HCEC 1CT (cell line): Measurements from ENCODE around the gene GRK5.
"Not testable (repeated sequence)": the region's sequence is repeated elsewhere in the genome, so short reads cannot be mapped to it uniquely, and the experiment has no call there.

ENCODE experiments used
- DNase-seq: peaks from one replicate; pipeline ENCODE4 v3.0.0-alpha.2; 2017

GRK5 gene

GRCh38 chr10:119448628-119449584 is 241.5 kb downstream of the GRK5 start:
- no peak for DNase-seq

DNA sequence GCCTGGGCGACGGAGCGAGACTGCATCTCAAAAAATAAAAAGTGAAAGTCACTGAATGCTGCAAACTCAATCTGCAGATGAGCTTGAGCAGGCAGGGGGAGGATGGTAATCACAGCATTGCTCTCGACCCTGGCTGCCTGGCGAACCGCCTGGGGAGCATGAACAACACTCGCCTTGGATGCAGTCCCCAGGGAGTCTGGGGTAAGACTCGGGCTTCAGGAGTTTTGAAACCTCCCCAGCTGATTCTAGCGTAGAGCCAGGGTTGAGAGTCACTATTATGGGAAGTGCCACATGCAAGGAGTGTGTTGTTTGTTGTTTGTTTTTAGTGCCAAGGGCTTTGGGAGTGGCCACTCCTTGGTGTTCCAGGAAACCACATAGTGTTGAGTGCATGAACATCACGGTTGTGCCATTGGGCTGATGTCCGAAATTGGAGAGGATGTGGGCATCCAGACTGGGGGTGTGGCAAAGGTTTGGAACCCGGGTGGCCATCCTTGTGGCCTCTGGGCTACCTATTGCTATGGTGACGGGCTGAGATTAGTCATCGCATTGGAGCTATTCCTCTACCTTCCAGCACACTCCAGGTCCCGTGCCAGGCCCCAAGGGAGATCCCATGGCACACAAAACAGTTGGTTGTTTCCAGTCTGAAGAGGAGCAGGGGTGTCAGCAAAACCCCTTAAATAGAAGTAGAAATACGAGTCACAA is 242.5 kb downstream of the GRK5 start:
- no peak for DNase-seq

DNA sequence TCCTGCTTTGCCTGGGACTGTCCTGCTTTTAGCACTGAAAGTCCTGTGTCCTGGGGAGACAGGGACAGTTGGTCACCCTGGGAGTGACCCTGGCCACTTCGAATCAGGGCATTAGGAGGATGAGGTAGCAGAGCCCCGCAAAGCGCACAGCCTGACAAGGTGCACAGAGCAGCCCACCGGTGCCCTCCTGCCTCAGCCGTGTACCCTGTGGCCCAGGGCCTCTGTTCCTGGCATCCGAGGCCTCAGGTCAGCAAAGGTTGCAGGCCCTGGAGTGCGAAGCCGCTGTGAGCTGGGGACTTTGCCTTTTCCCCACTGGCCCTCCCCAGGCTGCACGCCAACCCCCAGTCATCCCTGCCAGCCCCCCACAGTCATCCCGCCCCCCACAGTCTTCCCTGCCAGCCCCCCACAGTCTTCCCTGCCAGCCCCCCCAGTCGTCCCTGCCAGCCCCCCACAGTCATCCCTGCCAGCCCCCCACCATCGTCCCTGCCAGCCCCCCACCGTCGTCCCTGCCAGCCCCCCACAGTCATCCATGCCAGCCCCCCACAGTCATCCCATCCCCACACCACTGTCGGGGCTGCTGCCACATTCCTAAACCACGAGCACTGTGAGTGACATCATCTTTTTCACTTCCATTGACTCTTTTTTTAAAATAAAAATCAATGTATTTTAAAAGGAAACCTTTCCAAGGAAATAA is 243.4 kb downstream of the GRK5 start:
- no peak for DNase-seq

DNA sequence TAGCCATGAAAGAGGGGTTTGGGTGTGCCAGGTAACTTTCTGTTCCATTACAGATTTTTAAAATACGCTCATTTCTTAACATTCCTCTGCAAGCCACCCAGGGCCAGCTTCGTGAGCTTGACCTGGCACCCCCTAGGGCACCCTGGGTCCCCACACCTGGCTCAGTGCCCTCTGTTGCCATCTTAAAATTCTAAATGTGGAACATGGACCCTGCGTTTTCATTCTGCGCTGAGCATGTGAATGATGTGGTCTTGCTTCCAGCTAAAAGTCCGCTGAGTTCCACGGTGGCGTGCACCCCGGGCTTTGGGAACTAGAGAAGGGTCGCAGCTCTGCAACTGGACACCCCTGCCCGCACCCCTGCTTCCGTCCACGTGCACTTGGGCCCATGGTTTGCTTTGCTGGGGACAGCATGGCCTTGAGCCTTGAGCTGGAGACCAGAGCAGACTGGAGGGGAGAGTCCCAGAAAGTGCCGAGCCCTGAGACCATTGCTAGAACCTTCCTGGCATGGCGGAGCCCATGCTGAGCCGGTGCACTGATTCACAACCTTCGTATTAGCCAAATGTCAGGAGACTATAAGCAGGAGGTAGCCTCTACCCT is 244.0 kb downstream of the GRK5 start:
- no peak for DNase-seq

- DNase-seq = no peak
Observed at GRCh38 chr10:119452396-119452795, 245.0 kb downstream of the GRK5 start.

- DNase-seq = no peak
Observed at GRCh38 chr10:119453313-119453712, 245.9 kb downstream of the GRK5 start.

DNA sequence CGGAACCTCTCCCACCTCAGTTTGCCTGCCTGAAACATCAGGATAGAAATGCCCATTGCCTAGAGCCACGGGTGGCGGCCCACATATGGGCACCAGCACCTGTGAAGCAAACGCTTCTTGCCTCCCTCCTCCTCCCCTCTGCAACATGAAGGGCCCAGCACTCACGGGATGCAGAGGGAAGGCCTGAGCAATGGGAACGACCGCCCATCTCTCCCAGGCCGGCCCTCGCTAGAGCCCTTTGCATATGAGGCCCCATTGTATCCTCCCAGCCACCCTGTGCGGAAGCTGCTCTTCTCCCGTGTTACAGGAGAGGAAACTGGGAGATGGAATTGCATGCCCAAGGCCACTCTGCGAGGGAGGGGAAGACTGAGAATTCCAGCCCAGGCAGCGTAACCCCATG is 246.9 kb downstream of the GRK5 start:
- DNase-seq = no peak

DNA sequence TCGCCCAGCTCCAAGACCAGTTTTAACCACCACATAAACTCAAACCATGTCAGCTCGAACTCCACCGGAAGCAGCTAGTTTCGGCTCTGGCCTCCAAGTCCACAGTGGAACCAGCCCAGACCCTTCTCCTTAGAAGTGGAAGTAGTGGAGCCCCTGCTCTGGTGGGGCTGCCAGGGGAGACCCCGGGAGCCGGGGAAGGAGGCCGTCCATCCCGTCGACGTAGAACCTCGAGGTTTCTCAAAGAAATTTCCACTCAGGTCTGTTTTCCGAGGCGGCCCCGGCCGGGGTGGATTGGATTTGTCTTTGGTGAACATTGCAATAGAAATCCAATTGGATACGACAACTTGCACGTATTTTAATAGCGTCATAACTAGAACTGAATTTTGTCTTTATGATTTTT is 247.6 kb downstream of the GRK5 start:
- no peak for DNase-seq

- DNase-seq = no peak
Observed at GRCh38 chr10:119455609-119456434, 248.5 kb downstream of the GRK5 start.

DNA sequence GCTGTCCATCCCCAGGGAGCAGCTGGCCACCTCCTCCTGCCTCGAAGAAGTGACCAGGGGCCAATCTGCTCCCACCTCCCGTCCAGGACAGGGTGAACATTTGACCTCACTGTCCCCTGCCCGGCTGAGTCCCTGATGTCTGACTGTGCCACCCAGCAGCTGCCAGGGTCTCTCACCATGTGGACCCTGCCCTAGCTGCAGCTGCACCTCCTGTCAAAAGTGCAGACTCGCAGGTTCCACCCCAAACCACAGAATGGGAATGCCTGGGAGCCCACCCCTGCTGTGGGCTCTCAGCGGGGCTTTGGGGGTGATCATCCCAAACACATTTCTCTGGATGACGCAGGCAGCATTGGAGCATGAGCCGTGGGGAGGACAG is 249.1 kb downstream of the GRK5 start:
- DNase-seq = no peak

DNA sequence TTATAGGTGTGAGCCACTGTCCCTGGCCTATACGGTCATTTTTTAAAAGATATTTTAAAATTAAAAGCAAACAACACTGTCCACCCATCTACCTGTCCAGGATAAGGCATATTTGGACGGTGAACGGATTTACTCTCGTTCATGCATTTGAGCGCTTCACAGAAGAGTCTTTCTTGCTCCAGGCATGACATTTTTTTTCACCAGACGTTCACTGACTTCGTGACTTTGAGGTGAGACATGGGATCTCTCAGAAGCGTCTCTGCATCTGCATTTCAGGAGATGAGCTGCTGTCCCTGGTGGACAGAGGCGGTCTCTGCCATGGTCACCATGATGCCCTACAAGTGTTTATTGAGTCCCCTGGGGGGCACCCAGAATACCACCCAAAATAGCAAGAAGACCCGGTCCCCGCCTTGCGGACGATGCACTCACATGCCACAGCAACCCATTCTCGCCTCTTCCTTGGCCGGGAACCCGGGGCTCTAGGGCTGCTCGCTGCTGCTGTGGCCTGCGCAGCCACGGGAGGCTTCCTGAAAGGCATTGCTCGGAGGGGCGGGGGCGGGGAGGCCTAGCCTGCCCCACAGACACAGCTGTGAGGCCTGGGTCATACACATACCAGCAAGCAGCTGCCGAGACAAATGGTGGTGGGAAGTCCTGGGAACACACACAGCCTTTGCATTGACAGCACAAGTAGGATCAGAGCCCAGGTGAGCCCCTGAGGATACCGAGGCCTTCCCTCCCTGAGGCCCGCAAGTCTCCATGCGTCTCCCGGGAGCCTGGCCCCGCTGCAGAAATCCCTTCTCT is 250.8 kb downstream of the GRK5 start:
- no peak for DNase-seq

- DNase-seq = no peak
Observed at GRCh38 chr10:119459681-119460340, 252.4 kb downstream of the GRK5 start.

GRCh38 chr10:119460369-119461195 is 253.2 kb downstream of the GRK5 start:
- DNase-seq = no peak

DNA sequence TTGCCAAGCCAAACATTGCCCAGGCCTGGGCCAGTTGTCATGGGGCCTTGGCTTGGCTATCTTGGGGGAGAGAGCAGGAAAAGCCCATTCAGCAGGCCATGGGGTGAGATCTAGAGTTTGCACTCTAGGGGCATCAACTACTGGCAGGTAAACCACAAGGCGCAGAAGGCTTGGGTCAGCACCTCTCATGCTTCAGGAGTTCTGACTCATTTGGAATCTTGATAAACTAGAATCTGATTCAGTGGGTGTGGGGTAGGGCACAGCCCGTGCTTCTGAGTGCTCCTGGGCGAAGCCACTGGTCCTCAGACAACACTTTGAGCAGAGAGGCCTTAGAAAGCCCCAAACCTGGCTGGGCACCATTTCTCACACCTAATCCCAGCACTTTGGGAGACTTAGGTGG is 254.0 kb downstream of the GRK5 start:
- no peak for DNase-seq

DNA sequence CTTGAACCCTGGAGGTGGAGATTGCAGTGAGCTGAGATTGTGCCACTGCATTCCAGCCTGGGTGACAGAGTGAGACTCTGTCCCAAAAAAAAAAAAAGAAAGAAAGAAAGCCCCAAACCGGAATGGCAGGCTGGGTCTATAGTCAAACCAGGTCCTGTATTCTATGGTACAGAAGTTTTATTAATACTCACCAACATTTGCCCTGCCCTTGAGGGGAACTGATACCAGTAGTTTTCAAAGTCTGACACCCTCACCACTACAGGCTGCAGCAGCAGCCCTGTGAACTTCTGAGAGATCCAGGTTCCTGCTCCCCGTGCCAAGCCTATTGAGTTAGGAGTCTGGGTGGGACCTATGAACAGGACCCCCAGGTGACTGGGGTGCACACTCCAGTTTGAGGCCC is 254.6 kb downstream of the GRK5 start:
- DNase-seq = no peak

GRCh38 chr10:119462773-119463172 is 255.4 kb downstream of the GRK5 start:
- DNase-seq = no peak

GRCh38 chr10:119463195-119463594 is 255.8 kb downstream of the GRK5 start:
- DNase-seq = not testable (repeated sequence)

DNA sequence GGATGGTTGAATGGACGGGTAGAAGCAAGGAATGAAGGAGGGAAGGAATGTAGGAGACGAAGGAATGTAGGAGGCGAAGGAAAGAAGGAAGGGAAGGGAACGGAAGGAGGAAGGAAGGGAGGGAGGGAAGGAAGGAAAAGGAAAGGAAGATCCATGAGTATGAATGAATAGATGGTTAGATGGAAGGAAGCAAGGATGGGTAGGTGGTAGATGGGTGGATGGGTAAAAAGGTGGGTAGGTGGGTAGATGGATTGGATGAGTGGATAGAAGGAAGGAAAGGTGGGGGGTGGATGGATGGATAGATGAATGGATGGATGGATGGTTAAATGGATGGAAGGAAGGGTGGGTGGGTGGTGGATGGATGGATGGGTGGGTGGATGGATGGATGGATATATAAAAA is 257.7 kb downstream of the GRK5 start:
- no peak for DNase-seq

- no peak for DNase-seq
Observed at GRCh38 chr10:119466076-119466475, 258.7 kb downstream of the GRK5 start.

- DNase-seq = no peak
Observed at GRCh38 chr10:119466655-119467054, 259.3 kb downstream of the GRK5 start.
